NCI-H187 treated with DMSO at 0.1 percent for 48 hours (cell line): ENCODE measurements around the gene NHSL2.
A peak's percentile ranks its signal among the peaks of the same experiment; 100 is the strongest.
"Not testable (repeated sequence)": the region's sequence is repeated elsewhere in the genome, so short reads cannot be mapped to it uniquely, and the experiment has no call there.

Experiments
- DNase-seq: peaks from one replicate; lab custom pipeline; 2025; lab: John Stamatoyannopoulos, UW

The NHSL2 gene

GRCh38 chrX:72041871-72042851 lies 131.5 kb downstream of the NHSL2 start:
- no peak for DNase-seq

- no peak for DNase-seq
Observed at GRCh38 chrX:72042852-72043248, 132.2 kb downstream of the NHSL2 start.

DNA sequence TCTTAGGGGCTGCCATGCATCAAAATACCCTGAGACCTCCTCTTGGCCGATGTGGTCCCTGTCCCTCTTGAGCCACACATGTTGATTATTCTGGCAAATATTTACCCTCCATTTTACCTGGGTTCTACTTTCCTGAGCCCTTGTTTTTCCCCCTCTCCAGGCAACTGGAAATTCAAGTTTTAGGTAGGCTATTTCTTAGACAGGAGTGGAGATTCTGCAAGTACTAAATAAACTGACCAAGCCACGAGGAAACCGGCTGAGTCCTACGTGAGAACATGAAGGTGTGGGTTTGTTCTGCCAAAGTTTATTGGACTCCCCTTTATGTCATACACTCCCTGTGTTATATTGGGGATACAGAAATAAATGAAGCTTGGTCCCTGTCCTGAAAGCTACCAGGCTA lies 133.0 kb downstream of the NHSL2 start:
- DNase-seq = no peak

- no peak for DNase-seq
Observed at GRCh38 chrX:72045141-72045540, 134.5 kb downstream of the NHSL2 start.

GRCh38 chrX:72045552-72046277 lies 135.1 kb downstream of the NHSL2 start:
- DNase-seq = no peak

- no peak for DNase-seq
Observed at GRCh38 chrX:72046447-72046846, 135.8 kb downstream of the NHSL2 start.

- DNase-seq = no peak
Observed at GRCh38 chrX:72048510-72049455, 138.1 kb downstream of the NHSL2 start.

DNA sequence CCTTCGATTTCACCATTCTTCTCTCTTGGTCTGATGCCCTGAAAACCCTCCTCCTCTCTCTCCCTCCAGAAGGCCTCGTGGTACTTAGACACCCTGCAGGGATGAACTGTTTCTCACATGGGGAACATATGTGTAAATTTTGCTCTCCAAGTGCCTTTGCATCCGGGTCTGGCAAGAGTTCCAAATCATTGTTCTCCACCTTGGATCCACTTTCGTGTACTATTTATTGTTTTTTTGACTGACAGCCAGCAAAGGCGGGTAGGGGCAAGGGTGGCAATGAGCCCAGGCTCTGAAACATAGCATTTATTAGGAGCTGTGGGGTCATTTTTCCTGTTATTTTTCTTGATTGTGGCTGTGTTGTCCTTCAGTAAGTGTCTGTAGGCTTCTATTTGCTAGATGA lies 139.4 kb downstream of the NHSL2 start:
- DNase-seq = no peak

GRCh38 chrX:72051589-72051988 lies 140.9 kb downstream of the NHSL2 start:
- DNase-seq = no peak

- DNase-seq = no peak
Observed at GRCh38 chrX:72052415-72053090, 141.9 kb downstream of the NHSL2 start.

DNA sequence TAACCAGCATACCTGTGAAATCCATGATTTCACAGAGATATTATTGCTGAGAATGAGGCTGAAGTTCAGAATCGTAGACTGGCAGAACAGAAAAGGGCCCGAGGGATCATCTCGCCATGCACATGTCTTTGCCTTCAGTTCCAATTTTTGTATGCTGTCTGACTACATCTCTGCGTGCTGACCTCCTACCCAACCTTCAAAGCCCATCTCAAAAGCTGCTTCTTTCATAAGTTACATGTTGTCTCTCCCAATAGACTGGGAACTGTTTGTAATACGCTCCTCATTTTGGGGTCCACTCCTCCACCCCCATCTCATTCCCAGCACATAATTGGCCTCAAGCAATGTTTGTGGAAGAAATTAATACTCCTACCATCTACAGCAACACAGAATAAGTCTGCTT lies 142.9 kb downstream of the NHSL2 start:
- DNase-seq = no peak

DNA sequence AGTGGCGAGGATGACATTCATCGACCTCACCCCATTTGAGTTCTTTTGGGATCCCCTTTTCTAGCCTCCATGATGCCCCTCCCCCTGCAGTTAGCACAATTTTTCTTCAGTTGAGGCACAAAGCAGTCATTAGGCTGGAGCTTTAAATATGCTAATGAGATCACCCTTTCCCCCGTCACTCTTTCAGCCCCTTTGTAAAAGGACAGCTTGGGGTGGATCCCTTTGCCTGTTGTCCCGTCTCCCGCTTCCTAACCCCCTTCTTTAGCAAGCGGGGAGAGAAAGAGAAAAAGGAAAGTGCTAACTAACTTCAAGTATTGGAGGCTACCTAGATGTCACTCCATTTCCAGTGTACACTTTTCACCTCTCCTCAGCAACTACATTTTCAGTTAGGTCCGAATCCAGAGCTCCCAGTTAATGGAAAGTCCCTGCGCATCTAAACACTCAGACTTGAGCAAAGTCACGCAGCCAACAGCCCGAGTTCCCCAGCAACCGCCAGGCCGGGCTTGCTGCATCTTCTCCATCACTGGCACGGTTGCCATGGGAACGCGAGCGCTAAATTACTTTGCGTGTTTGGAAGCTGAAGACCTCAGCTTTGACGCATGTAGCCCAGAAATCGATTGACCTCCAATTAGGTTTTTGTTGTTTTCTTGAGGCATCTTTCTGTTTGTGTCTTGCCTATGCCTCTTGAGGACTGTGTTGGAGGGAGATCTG lies 144.3 kb downstream of the NHSL2 start:
- no peak for DNase-seq

GRCh38 chrX:72057331-72057730 lies 146.7 kb downstream of the NHSL2 start:
- DNase-seq = peak; percentile 4

- DNase-seq = no peak
Observed at GRCh38 chrX:72057849-72058248, 147.2 kb downstream of the NHSL2 start.

GRCh38 chrX:72058346-72058745 lies 147.7 kb downstream of the NHSL2 start:
- DNase-seq = not testable (repeated sequence)

DNA sequence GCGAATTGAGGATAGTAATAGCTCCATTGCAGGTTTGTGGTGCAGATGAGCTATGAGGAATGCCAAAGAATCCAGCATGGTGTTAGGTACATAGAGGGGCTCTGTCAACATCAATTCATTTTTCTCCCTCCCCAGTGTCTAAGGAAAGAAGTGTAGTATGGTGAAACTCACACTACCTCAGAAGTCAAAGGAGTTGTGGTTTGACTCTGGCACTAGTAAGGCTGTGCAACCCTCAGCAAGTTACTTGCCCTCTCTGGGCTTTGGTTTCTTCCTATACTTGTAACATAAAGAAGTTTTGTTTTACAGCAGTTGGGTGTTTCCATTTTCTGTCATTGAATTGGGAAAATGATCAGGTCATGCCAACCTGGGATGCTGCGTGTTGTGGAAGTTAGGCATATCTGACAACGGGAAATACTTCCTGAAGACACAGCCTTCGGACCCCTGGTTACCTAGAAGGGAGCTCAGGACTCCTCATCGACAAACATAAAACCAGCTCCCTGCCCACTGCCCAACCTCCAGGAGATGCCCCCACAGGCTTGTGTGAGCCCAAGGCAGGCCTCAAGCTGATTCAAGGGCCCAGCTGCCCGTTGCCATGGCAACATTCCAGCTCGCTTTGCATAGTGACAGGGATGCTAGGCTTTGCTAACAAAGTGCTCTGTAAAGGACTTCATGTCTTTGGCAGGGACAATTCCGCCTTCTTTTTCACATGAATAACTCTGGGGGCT lies 149.7 kb downstream of the NHSL2 start:
- DNase-seq = no peak

DNA sequence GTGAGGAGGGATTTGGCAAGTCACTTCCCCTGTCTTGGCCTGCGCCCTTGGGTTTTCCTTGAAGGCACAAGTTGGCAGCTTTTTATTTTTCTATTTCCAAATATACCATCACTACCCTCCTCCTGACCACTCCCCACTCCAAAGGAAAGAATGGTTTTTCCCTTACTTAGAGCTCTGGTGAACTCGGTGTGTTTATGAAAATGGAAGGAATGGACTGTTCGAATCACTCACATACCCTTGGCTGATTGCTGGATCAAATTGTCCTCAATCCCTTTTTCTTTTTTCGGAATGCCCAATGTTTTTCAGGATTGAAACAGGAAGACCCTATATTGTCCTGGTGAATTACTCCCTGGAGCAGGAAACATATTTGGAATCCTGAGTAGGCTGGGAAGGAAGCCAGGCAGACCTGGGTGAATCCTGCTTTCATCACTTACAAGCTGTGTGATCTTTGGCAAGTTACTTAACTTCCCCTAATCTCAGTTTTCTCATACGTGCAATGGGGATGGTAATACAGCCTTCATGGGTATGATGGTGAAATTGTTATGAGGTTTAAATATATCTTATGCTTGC lies 150.4 kb downstream of the NHSL2 start:
- no peak for DNase-seq

GRCh38 chrX:72062916-72063315 lies 152.3 kb downstream of the NHSL2 start:
- DNase-seq = no peak

DNA sequence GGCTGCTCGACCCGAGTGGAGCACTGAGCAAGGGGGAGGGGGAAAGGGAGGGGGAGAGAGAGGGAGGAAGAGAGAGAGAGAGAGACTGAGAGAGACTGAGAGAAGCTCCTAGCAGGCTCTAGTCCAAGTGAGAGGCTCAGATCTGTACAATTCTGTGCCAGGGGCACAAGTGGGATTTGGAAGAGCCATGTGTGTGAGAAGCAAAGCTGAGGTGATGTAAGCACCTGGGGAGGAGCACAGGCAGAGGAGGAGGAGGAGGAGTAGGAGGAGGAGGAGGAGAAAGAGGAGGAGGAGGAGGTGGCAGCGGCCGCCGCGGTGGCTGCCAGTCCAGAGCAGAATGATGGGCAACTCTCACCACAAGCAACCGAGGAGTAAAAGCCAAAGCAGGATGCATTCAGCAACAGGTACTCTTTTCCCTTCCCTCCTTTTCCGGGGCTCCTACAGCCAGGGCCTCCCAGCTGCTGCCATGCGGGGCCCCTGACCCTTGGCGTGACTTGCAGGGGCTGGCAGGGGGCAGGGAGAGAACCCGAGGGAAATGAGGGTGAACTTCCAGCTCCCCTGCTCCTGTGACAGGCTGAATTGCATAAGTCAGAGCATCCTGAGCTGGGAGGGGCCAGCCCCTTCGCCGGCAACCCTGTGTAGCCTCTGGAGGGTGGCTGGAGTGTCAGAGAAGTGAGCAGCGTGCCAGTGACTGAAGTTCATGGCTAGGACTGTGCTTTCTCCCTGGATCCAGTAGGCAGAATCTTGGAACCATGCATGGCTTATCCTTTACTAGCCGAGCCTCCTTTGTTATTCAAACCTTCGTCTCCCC lies 158.9 kb downstream of the NHSL2 start:
- no peak for DNase-seq
